ENCODE results near the gene WNT11.

WNT11 gene

DNA sequence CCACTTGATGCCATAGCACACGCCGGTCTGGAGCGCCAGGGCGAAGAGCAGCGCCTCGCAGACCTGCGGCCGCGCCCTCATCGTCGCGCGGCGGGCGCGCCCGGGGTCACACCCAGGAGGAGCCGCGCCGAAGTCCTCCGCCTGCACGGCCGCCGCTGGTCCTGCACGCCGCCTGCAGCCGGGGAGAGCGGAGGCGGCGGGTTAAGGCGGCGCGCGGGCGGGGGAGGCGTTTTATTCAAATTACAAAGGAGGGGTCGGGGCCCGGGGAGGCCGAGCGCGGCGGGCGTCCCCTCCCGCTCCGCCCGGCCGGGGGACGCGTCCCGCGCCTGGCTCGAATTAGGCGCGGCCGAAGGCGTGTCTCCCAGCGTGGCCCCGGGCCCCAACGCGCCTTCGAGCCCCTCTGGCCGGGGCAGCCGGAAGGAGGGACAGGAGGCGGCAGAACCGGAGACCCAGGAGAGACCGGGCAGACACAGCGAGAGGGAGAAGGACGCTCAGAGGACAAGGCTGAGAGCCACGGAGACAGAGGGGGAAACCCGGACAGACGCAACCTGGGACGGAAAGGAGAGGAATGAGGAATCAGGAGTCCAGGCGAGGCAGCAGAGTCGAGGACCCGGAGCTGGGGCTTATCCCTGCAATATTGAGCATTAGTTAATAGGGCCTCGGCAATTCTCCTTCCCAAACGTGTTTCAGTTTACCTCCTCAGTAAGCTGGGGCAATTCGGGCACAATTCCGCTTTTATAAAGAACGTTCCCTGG lies at the start of gene WNT11:
Gene WNT11 (minus strand): TSS at position 176 of the 755 bp plus-strand sequence. CDS start 95 bp downstream, at position 81.
- no peak for DNase-seq (ENCODE audit: low read depth)

DNA sequence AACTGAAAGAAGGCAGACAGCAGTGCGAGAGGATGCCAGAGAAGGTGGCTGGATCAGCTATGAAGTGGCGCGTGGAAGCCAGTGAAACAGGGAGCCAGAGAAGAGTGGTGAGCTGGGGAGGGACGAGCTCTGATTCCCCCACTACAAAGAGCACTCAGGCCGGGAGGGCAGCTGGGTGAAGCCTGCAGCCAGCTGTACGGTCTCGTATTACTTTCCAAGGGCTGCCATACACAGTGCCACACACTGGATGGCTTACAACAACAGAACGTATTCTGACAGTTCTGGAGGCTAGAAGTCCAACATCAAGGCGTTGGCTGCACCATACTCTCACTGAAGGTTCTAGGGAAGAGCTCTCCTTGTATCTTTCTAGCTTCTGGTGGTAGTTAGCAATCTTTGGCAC lies 47.1 kb upstream of the WNT11 start:
- no peak for DNase-seq (ENCODE audit: low read depth)

DNA sequence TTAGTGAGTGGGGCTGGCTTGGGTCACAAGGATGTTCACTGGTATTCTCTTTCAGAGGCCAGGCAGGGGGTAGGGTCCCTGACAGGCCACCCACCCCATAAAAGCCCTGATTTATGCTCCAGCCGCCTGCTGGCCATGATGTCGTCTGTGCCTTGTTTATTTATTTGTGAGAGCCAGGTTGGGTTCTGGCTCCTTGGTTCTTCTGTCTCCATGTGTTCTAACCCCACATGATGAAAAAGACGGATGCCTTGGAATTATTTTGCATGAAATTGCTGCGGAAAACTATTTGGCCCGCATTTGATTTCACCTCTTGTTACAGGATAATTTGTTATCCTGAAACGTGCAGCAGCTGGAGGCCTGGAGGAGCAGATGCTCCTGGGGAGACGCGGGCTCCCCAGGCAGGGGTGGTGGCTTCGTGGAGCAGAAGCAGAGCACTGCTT lies 46.3 kb upstream of the WNT11 start:
- DNase-seq (ENCODE audit: low read depth): no peak

DNA sequence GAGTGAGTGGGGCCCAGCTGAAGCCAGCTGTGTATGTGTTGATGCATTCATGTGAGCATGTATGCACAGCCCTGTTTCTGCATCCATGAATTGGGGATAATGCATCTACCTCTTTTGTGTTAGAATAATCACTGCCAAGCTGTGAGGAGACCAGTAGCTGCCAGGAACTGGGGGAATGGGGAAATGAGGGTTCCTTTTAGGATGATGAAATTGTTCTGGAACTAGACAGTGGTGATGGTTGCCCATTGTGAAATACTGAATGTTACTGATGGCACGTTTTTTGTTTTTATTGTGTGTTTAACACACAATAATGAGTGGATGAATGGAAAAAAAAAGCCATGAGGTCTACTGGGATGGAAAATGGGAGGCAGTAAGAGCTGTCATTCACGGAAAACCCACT lies 45.3 kb upstream of the WNT11 start:
- no peak for DNase-seq (ENCODE audit: low read depth)

DNA sequence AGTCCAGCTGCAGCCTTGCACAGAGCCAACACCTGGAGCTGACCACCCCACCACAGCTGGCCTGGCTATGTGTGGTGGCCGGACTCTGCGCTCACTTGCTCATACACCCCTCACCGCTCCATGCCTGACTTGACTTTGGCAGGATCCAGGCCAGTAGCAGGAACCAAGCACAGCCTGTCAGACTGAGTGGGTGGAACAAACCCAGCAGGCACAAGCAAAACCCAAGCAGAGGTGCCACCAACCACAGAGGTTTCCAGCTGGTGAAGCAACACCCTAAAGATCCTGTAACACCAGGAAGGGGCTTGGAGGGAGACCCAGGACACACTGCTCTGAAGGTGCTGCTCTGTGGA lies 44.9 kb upstream of the WNT11 start:
- no peak for DNase-seq (ENCODE audit: low read depth)

DNA sequence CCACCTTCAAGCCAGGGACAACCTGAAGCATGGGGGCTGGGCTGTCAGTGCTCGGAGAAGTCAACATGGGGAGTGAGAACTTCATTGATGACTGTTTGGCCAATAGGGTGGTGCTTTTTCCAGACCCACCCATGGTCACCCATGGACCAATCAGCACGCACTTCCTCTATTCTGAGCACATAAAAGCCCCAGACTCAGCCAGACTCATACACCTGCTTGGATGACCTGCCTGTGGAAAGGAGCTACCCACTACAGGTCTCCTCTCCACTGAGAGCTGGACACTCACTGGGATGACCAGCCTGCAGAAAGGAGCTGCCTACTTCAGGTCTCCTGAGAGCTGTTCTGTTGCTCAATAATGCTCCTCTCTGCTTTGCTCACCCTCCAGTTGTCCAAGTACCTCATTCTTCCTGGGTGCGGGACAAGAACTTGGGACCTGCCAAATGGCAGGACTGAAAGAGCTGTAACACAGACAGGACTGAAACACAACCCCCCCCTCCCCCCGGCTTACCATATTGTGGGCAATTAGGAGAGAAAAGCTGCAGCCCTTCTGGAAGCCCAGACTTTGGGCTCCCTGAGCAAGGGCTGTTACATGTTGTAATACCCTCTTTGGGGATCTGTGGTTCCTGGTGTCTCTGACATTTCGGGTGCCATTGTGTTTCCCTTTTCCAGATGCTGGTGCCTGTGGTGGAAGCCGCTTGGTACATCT lies 44.4 kb upstream of the WNT11 start:
- no peak for DNase-seq (ENCODE audit: low read depth)

DNA sequence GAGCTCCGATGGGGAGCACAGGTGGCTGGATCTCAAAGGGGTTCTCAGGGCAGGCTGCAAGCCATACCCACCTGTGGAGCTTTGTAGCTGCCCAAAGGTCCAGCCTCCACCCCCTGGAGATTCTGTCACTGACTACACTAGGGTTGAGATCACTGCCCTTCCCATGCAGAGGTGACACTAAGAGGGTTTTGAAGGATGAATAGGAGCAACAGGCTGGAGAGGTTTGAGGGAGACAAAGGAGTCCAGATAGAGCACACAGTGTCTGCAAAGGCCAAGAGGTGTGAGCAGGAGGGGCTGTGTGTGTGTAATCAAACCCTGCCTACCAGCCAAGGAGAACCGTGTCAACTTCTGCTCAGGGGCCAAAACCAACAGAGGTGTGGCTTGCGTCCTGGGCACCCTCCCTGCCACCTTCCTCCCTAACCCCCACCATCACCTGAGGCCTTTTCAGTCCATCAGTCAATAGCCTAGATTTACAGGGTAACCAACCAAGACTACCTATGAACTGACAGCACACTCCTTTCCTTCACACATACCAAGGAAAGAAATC lies 43.0 kb upstream of the WNT11 start:
- no peak for DNase-seq (ENCODE audit: low read depth)

DNA sequence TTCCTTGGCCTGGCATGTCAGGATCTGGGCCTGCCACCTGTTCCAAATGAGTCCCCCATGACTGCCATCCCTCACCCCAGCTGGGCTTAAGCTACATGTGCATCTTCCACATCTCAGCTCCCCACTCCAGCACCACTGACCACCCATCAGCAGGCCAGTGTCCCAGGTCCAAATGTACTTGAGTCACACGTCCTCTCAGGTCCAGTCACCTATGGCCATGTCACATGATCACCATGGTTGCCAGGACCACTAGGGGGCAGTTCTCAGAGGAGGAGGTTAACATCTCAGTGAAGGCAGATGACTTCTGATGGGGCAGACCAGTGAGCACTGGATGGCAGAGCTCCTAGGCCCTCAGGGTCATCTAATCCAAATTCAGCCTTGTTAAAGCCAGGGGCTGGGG lies 41.9 kb upstream of the WNT11 start:
- DNase-seq (ENCODE audit: low read depth): no peak

DNA sequence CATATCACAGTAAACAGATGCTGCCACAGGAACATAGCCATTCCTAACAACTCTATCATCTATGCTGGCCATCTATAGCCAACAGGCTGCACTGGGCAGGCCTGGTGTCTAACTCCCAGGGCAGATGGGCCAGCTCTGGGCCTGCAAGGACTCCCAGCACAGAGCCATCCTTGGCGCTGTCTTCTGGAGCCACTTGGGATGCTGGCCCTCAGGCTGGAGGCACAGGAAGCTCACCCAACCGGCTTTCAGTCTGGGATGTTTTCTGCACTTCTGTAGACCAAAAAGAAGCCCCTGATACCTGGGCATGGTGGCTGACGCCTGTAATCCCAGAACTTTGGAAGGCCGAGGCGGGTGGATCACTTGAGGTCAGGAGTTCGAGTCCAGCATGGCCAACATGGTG lies 40.8 kb upstream of the WNT11 start:
- no peak for DNase-seq (ENCODE audit: low read depth)

DNA sequence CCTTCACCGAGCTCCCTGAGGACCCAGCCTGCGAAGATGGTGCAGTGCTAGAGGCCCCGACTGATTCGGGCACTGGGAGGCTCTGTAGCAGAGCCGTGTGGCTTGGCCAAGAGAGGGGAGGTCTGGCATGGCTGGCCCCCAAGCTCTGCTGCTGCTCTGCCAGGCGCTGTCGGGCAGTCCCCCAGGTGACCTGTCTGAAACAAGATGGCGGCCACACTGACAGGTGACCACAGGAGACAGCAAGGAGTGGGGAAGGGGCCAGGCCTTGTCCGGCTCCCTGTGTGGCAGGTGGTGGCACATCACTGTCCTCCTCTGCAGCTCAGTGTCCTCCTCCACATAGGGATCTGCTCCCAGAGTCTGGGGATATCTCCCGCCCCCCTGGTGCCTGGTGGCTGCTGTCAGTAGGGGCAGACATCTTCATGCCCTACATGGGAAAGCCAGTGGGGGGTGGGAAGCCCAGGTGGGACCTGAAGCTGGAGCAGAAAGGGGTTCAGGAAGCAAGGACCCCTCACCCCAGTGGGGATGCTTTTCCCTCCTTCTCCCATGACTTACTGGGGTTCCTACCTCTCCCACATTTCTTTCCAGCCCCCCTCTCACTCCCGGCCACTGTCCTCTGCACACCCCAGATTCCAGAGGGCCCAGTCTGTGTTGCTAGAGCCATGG lies 40.1 kb upstream of the WNT11 start:
- DNase-seq (ENCODE audit: low read depth): no peak

DNA sequence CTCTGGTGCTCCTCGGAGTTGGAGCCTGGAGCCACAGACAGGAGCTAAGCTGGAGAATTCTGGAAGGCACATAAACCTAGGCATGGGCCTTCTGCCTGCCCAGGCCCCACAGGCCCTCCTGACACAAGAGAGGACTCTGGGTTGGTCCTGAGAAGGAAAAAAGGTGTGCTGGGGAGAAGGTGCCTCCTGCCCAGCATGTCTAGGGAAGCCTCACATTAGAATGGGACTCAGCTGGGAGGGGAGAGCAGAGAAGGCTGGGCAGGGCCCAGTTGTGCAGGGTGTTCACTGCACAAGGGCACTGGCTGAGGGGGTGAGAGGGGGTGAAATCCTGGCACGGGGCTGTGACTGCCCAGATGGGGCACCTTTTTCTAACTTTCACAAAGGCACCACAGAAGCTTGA lies 39.4 kb upstream of the WNT11 start:
- no peak for DNase-seq (ENCODE audit: low read depth)

DNA sequence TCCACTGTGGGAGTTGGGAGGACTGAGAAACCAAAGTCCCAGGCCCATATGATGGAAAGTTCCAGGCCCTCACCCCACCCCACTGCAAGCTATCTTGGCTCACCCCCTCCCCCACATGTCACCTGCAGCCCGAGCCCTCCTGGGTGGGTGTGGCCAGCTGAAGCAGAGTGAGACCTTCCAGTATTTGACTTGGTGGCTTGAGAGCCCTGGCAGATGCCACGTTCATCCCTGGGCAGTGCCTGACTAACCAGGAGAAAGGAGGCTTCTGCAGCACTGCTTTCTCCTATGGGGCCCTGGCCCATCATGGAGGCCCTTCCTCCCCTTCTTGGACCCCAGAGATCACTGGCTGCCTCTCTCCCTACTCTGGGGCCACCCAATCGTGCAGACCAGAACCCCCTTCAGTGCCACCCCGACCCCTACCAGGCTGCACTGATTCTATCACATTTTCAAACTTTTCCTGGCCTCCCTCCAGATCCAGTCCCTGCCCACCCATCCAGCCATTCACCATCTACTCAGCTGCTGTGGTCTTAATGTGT lies 38.1 kb upstream of the WNT11 start:
- DNase-seq (ENCODE audit: low read depth): no peak

DNA sequence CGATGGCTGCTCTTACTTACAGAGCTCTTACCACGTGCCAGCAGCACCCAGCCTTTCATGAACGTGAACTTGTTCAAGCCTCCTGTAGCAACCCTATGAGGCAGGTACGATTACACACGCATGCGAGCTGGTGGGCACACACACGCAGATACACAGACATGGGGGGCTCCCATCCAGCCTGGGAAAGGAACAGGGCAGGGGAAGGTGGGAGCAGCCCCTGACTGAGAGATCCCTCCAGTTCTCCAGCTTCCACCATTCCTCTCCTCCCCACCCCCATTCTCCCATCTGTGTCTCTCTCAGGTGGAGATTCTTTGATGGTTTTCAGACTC lies 37.6 kb upstream of the WNT11 start:
- DNase-seq (ENCODE audit: low read depth): no peak

DNA sequence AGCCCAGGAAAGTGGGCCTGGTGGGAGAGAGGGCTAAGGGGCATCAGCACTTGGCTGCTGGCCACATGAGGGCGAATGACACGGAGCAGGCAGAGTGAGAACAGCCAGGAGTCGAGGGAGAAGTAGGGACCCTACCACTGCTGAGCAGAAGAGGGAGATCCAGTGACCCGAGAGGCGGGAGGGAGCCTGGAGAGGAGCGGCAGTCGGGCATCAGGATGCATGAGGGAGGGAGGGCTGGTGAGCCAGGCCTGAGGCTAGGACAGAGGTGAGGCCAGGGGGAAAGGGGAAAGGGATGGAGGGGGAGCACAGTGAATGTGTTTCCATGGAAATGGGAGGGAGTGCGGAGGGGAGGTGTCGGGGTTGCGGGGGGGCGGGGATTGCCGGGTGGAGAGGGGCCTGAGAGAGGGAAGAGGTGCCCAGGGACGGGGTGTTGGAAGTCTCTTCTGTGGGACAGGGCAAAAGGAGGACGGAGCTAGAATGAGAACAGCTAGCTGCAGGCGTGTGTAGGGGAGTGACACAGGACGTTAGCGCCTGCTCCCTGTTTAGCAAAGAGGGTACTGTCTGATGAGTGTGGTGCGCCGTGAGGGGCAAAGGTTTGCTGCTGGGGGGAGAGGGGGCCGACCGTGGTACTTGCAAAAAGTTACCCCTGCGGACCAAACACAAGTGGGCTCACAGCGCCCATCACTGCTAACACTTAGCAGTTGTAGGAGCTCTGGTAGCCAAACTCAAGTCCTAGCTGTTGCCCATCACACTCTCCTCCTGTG lies 37.1 kb upstream of the WNT11 start:
- DNase-seq (ENCODE audit: low read depth): no peak

DNA sequence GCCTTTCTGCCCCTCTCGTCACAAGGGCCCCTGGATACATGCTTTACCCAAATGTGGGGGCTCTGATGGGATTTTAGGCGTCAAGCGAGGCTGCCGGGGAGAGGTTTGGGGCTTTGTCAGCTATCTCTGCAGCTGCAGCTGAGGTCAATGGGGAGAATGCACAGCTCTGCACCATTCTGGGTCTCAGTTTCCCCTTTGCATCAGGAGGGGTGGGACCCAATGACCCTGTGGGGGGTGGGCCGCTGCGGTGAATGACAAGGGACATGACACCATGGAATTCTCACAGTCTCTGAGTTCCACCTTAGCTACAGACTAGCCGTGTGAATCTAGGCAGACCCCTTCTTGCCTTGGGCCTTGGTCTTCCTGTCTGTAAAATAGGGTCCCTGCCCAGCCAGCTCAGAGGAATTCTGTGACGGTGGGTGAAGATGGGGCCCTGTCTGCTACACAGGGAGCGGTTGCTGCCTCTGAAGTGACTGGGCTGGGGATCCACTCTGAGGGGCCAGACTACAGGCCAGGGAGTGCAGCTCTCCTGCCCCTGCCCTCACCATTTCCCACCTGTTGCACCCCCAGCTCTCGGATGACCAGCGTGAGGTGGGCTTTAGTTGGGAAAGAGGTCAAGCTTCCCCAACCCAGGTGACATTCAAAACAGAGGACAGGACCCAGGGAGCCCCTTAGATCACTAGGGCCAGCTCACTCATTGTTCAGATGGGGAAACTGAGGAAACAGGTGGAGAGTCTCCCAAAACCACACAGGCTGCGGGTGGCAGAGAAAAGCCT lies 35.9 kb upstream of the WNT11 start:
- DNase-seq (ENCODE audit: low read depth): no peak

DNA sequence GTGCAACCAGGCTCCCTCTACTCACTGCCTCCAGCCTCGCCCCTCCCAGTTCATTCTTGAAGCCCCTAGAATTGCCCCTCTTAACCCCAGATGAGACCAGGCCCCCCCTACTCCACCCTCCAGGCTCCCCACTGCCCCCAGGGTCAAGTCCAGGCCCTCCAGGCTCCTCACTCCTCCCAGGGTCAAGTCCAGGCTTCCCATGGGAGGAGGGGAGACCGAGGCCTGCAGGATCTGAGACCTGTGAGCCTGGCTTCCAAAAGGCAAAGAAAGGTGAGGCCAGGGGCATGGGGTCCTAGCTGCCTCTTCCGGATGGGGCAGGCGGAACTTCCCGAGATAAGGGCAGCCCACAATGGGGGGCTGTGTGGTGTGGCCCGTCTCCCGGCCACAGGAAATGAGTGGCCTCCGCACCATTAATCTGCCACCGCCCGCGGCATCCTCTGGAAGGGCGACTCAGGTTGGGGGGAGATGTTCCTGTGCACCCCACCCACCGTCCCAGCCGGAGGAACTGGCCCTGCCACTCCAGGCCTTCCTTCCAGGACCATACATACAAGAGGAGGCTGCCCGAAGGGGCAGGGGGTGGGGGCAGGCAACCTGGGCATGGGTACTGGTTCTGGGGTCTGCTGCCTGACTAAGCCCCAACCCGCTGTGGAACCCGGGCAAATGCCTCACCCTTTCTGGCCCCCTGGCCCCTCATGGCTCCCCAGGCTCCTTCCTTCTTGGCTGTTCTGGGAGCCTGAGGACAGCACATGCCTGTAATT lies 35.1 kb upstream of the WNT11 start:
- no peak for DNase-seq (ENCODE audit: low read depth)

DNA sequence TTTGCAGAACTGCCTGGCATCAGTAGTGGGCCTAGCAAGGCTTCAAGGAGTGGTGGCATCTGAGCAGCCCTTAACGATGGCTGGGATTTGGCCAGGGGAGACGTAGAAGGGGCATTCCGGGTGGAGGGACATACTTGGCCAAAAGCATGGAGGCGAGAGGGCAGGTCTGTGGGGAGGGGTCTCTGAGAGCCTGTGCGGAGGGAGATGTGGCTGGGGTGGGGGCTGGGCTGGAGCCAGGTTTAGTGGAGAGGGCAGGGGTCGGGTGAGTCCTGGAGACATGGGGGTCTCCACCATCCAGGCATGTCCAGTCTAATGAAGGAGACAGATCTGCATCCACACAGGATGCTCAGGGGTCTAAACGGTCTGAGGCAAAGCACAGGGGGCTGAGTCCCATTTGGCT lies 34.4 kb upstream of the WNT11 start:
- DNase-seq (ENCODE audit: low read depth): no peak

DNA sequence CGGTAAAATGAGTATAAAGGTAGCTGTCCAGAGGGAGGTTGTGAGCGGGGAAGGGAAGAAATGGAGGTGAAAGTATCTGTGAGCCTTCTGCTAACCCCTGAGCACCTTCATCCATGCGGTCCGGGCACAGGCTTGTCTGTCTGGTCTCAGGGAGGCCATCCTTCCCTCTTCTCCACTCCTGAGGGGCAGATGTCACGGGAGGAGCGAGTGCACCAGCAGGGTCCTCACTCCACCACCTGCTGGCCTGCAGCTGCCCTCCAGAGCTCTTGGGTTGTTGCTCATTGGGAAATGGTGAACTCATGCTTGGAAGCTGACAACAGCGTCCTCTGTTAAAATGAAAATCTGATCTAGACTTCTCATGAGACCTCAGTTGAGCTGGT lies 33.8 kb upstream of the WNT11 start:
- DNase-seq (ENCODE audit: low read depth): no peak

DNA sequence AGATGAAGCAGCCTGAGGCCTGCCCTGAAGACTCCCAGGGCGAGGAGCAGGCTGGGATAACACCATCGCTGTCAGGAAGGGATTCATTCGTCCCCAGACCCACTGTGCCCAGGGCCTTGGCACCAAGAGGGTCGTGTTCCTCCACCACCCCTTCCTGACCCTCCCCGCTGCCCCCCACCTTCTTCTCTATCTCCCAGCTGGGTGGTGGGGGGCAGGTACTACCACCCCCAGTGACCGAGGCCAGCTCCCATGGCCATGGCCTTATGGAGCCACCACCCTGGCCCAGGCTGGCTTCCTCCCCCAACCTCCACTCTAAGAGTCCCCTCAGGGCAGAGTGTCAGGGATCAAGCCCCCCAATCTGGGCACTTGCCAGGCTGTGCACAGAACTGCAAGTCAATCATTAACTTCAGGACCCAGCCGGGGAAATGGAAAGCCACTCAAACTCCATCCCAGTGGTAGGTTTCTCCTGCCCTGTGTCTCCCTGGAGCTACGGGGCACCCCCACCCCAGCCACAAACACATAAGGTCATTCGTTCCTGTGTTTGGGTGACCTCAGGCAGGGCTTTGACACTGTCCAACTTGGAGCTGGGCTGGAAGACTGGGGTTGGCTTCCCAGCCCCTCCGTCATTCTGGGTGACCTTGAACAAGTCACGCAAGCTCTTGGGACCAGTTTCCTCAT lies 33.3 kb upstream of the WNT11 start:
- DNase-seq (ENCODE audit: low read depth): no peak

DNA sequence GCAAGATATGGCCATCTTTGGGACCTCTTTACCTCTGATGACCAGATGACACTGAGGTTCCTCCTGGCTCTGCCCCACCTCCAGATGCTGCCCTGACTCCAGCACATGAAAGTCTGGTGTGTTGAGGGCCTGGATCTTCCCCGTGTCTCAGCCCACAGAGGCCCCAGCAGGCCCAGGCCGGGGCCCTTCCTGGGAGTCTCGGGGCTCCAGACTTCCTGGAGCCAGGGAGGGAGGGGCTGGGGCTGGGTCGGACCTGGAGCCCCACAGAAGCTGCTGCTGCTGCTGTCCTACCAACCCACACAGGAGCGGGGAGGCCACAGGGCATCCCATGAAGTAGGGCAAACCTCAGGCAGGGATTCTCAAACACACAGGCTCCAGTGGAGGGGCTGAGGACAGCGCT lies 32.2 kb upstream of the WNT11 start:
- no peak for DNase-seq (ENCODE audit: low read depth)

Measured in HS-27A (cell line).